ENCODE measurements around the gene CLDND2. TPM values are rescaled to one million over a fixed set of nuclear protein-coding genes. Genes with fewer than 3 reads are reported as not detected.
A peak's percentile ranks its signal among the peaks of the same experiment; 100 is the strongest.

The CLDND2 gene
- total and polyA plus RNA-seq, 2 donors (not counting 1 experiment from before 2014, with no cell fraction given), result not detected

DNA sequence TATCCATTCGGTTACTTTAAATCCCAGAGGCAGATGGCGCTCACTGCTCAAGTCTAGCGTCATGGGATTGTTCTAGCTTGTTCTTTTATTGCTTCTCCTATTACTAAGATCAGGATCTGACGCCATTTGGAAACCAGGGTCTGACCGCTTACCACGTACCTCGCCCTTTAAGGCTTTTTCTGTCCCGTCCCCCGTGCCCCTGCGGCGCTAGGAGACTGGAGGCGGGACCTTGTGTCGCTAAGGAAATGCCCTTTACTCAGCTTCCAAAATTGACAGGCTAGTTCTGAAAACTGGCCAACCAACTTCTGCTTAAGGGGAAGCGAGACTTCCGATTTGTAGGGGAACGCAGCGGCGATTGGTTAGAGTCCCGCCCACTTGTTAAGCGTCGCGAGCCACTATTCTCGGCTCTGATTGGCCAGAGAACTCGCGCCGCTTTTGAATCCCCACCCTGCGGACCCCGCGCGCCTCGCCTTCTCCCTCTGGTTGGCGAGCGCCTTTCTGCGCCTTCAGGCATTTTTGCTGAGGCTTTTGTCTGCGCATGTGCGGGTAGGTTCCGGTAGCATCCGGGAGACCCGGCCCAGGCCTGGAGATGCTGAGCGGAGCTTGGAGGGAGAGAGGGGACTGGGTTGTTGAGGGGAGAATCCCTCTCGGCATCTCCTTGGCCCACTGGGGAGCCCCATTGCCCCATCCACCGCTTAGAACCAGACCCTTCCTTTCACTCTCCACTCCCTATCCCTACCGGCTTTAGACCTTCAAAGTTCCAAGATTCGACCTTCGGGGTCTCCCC lies 25.4 kb upstream of the CLDND2 start:
- Histone ChIP-seq H4K20me1 (ENCODE audit: control insufficient read depth, extremely low read depth, insufficient read depth, low read length) (no peaks in the 10 kb centered on the region), H2AFZ (ENCODE audit: low read length) (peak overlapping the region; percentile 84), H3K9ac (ENCODE audit: insufficient read depth, low read length) (peak overlapping the region; percentile 40), H3K4me1 (ENCODE audit: control insufficient read depth, extremely low read depth, insufficient read depth, low read length) (peaks cover 6% of the 10 kb centered on the region), H3K4me3 (replicated peaks in 1 of 4; ENCODE audit: control extremely low read depth in 1 of 4, insufficient read depth in 1 of 4, low read depth in 3 of 4, low read length in 4 of 4) (peak overlapping the region; percentile 50 to 64 (median 56)), H3K36me3 (ENCODE audit: control insufficient read depth, insufficient read depth, low read length) (no peaks in the 10 kb centered on the region), H3K79me2 (ENCODE audit: control insufficient read depth, insufficient read depth, low read length) (no peaks in the 10 kb centered on the region), H3K27me3 (ENCODE audit: control insufficient read depth, insufficient read depth, low read length) (no peaks in the 10 kb centered on the region), H3K9me3 (ENCODE audit: control insufficient read depth, insufficient read depth, low read depth, low read length) (no peaks in the 10 kb centered on the region), H3K27ac (ENCODE audit: insufficient read depth, low read length) (peak overlapping the region; percentile 85), H3K4me2 (ENCODE audit: extremely low read depth, insufficient read depth, low read length) (peak overlapping the region; percentile 92)
- DNase-seq (ENCODE audit: low read depth in 2 of 2), result peak; percentile 98 to 99
- TF ChIP-seq, protein P1, sequence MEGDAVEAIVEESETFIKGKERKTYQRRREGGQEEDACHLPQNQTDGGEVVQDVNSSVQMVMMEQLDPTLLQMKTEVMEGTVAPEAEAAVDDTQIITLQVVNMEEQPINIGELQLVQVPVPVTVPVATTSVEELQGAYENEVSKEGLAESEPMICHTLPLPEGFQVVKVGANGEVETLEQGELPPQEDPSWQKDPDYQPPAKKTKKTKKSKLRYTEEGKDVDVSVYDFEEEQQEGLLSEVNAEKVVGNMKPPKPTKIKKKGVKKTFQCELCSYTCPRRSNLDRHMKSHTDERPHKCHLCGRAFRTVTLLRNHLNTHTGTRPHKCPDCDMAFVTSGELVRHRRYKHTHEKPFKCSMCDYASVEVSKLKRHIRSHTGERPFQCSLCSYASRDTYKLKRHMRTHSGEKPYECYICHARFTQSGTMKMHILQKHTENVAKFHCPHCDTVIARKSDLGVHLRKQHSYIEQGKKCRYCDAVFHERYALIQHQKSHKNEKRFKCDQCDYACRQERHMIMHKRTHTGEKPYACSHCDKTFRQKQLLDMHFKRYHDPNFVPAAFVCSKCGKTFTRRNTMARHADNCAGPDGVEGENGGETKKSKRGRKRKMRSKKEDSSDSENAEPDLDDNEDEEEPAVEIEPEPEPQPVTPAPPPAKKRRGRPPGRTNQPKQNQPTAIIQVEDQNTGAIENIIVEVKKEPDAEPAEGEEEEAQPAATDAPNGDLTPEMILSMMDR (conservative IDR thresholded peaks at IDR 0.05 in 1 of 2, IDR thresholded peaks at IDR 0.05 in 1 of 2; ENCODE audit: low read depth in 1 of 2, low read length in 2 of 2), result peak; percentile 7 to 17
- no peak for TF ChIP-seq EZH2 (IDR thresholded peaks at IDR 0.05; ENCODE audit: low read length, missing control alignments)

DNA sequence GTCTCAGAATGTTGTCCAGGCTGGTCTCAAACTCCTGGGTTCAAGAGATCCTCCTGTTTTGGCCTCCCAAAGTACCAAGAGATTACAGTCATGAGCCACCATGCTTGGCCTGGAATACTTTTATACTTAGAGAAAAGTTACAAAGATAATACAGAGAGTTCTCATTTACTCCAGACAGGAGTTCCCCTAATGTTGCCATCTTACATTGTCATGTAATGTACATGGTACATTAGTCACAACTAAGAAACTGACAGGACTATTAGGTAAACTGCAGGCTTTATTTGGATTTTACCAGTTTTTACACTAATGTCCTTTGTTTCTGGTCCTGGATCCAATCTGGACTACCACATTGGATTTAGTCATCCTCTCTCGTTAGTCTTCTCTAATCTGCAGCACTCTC lies 23.9 kb upstream of the CLDND2 start:
- no peak overlapping the region for H3K4me3 ChIP-seq (replicated peaks in 1 of 4; ENCODE audit: control extremely low read depth in 1 of 4, insufficient read depth in 1 of 4, low read depth in 3 of 4, low read length in 4 of 4)
- no peak overlapping the region for H3K4me2 ChIP-seq (ENCODE audit: extremely low read depth, insufficient read depth, low read length)
- no peaks in the 10 kb centered on the region for H3K79me2 ChIP-seq (ENCODE audit: control insufficient read depth, insufficient read depth, low read length)
- no peaks in the 10 kb centered on the region for H3K9me3 ChIP-seq (ENCODE audit: control insufficient read depth, insufficient read depth, low read depth, low read length)
- no peaks in the 10 kb centered on the region for H3K27me3 ChIP-seq (ENCODE audit: control insufficient read depth, insufficient read depth, low read length)
- peaks cover 6% of the 10 kb centered on the region for H3K4me1 ChIP-seq (ENCODE audit: control insufficient read depth, extremely low read depth, insufficient read depth, low read length)
- TF ChIP-seq, protein P1 (conservative IDR thresholded peaks at IDR 0.05 in 1 of 2, IDR thresholded peaks at IDR 0.05 in 1 of 2; ENCODE audit: low read depth in 1 of 2, low read length in 2 of 2), result no peak
- TF ChIP-seq EZH2 (IDR thresholded peaks at IDR 0.05; ENCODE audit: low read length, missing control alignments), result no peak
- H3K9ac ChIP-seq (ENCODE audit: insufficient read depth, low read length), result no peak overlapping the region
- no peaks in the 10 kb centered on the region for H3K36me3 ChIP-seq (ENCODE audit: control insufficient read depth, insufficient read depth, low read length)
- H3K27ac ChIP-seq (ENCODE audit: insufficient read depth, low read length), result no peak overlapping the region
- no peak for DNase-seq (ENCODE audit: low read depth in 2 of 2)
- no peaks in the 10 kb centered on the region for H4K20me1 ChIP-seq (ENCODE audit: control insufficient read depth, extremely low read depth, insufficient read depth, low read length)
- H2AFZ ChIP-seq (ENCODE audit: low read length), result no peak overlapping the region

DNA sequence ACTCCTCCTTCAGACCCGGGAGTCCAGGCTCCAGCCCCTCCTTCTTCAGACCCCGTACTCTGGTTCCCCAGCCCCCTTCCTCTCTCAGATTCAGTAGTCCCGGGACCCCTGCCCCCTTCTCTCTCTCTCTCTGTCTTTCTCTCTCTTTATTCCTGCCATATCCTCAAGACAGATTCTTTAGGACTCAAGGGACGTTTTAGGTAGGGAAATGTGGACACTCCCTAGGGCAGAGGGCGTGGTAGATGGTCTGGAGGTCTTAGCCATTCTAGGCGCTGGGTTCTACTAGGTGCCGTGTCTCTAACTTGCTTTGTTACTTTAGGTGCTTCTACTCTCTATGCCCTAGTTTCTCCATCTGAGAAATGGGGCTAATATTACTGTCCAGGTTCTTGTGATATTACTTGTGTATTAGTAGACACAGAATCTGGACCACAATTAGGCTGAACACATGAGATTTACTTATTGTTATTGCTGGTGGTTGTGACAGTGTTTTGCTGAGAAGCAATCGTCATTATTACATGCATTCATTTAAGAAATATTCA lies 22.3 kb upstream of the CLDND2 start:
- Histone ChIP-seq H3K27ac (ENCODE audit: insufficient read depth, low read length) (no peak overlapping the region), H3K9ac (ENCODE audit: insufficient read depth, low read length) (no peak overlapping the region), H3K4me1 (ENCODE audit: control insufficient read depth, extremely low read depth, insufficient read depth, low read length) (peaks cover 6% of the 10 kb centered on the region), H3K4me2 (ENCODE audit: extremely low read depth, insufficient read depth, low read length) (no peak overlapping the region), H3K27me3 (ENCODE audit: control insufficient read depth, insufficient read depth, low read length) (no peaks in the 10 kb centered on the region), H2AFZ (ENCODE audit: low read length) (no peak overlapping the region), H3K36me3 (ENCODE audit: control insufficient read depth, insufficient read depth, low read length) (no peaks in the 10 kb centered on the region), H3K4me3 (replicated peaks in 1 of 4; ENCODE audit: control extremely low read depth in 1 of 4, insufficient read depth in 1 of 4, low read depth in 3 of 4, low read length in 4 of 4) (no peak overlapping the region), H4K20me1 (ENCODE audit: control insufficient read depth, extremely low read depth, insufficient read depth, low read length) (no peaks in the 10 kb centered on the region), H3K79me2 (ENCODE audit: control insufficient read depth, insufficient read depth, low read length) (no peaks in the 10 kb centered on the region), H3K9me3 (ENCODE audit: control insufficient read depth, insufficient read depth, low read depth, low read length) (no peaks in the 10 kb centered on the region)
- no peak for TF ChIP-seq EZH2 (IDR thresholded peaks at IDR 0.05; ENCODE audit: low read length, missing control alignments)
- TF ChIP-seq, protein P1 (conservative IDR thresholded peaks at IDR 0.05 in 1 of 2, IDR thresholded peaks at IDR 0.05 in 1 of 2; ENCODE audit: low read depth in 1 of 2, low read length in 2 of 2), result no peak
- DNase-seq (ENCODE audit: low read depth in 2 of 2), result no peak

All from fibroblast of lung (primary cell).